Measurements from ENCODE around the gene IL11RA.

Gene IL11RA

GRCh38 chr9:34689116-34689470, 37.1 kb downstream of the IL11RA start:
- in situ Hi-C loops (cut with HindIII; ENCODE audit: low sequenced_read_pairs): no loop called here
- DNase-seq (ENCODE audit: low read depth): no peak
- H3K4me3 ChIP-seq (ENCODE audit: low read depth, low read length): no peak overlapping the region
- TF ChIP-seq CTCF (IDR thresholded peaks at IDR 0.05; ENCODE audit: low read depth, low read length, missing control alignments): no peak

GRCh38 chr9:34689512-34689911, 37.5 kb downstream of the IL11RA start:
- no peak for DNase-seq (ENCODE audit: low read depth)
- in situ Hi-C loops (cut with HindIII; ENCODE audit: low sequenced_read_pairs): no loop called here
- no peak for TF ChIP-seq CTCF (IDR thresholded peaks at IDR 0.05; ENCODE audit: low read depth, low read length, missing control alignments)
- no peak overlapping the region for H3K4me3 ChIP-seq (ENCODE audit: low read depth, low read length)

GRCh38 chr9:34690983-34691935, 39.3 kb downstream of the IL11RA start, which contains the start of gene CCL19:
CCL19 (minus strand) TSS chr9:34691276; CDS start chr9:34691139, 137 bp downstream.
- in situ Hi-C loops (cut with HindIII; ENCODE audit: low sequenced_read_pairs): no loop called here
- no peak for TF ChIP-seq CTCF (IDR thresholded peaks at IDR 0.05; ENCODE audit: low read depth, low read length, missing control alignments)
- DNase-seq (ENCODE audit: low read depth): no peak
- no peak within 1 kb of the TSS for H3K4me3 ChIP-seq (ENCODE audit: low read depth, low read length)

- no peak for DNase-seq (ENCODE audit: low read depth)
- no peak for TF ChIP-seq CTCF (IDR thresholded peaks at IDR 0.05; ENCODE audit: low read depth, low read length, missing control alignments)
- no peak overlapping the region for H3K4me3 ChIP-seq (ENCODE audit: low read depth, low read length)
- in situ Hi-C loops (cut with HindIII; ENCODE audit: low sequenced_read_pairs): no loop called here
Observed at GRCh38 chr9:34691936-34692315, 39.9 kb downstream of the IL11RA start.

- no peak overlapping the region for H3K4me3 ChIP-seq (ENCODE audit: low read depth, low read length)
- DNase-seq (ENCODE audit: low read depth): no peak
- TF ChIP-seq CTCF (IDR thresholded peaks at IDR 0.05; ENCODE audit: low read depth, low read length, missing control alignments): no peak
- in situ Hi-C loops (cut with HindIII; ENCODE audit: low sequenced_read_pairs): no loop called here
Observed at GRCh38 chr9:34693560-34693959, 41.6 kb downstream of the IL11RA start.

GRCh38 chr9:34694811-34695210, 42.8 kb downstream of the IL11RA start:
- no peak for TF ChIP-seq CTCF (IDR thresholded peaks at IDR 0.05; ENCODE audit: low read depth, low read length, missing control alignments)
- no peak overlapping the region for H3K4me3 ChIP-seq (ENCODE audit: low read depth, low read length)
- no peak for DNase-seq (ENCODE audit: low read depth)
- in situ Hi-C loops (cut with HindIII; ENCODE audit: low sequenced_read_pairs): no loop called here

Measured in astrocyte of the cerebellum (primary cell).